GM23338 (cell line): Measurements from ENCODE around the gene TYMP. TPM values are rescaled to one million over a fixed set of nuclear protein-coding genes. Genes with fewer than 3 reads are reported as not detected.

Source experiments
- ATAC-seq: fragments of 200-7000 bp; cut with Tn5 transposase; 3 replicates; pipeline ENCODE4 v1.9.1; 2020
- DNase-seq: peaks from one replicate; pipeline ENCODE4 v3.0.0-alpha.2; 2015; ENCODE audit warnings: low spot score
- H2AFZ ChIP-seq: fragments of 200-600 bp; sonication (generic); 2 replicates; pipeline ENCODE4 v1.8.0; 2016; ENCODE audit warnings: antibody characterized with exemption, mild to moderate bottlenecking, moderate library complexity
- H3F3A ChIP-seq: fragments of 200-600 bp; sonication (generic); replicated peaks from 2 replicates; pipeline ENCODE4 v1.8.0; 2017; ENCODE audit warnings: antibody characterized with exemption, mixed run types, low read depth
- H3K27ac ChIP-seq: fragments of 200-600 bp; sonication (generic); 2 replicates; pipeline ENCODE4 v1.6.1; 2016; ENCODE audit warnings: low read depth
- H3K27me3 ChIP-seq: fragments of 200-600 bp; sonication (generic); 2 replicates; pipeline ENCODE4 v1.8.0; 2016; ENCODE audit warnings: mild to moderate bottlenecking, mixed run types, moderate library complexity; ENCODE audit not compliant: insufficient read depth
- H3K36me3 ChIP-seq: fragments of 200-600 bp; sonication (generic); 2 replicates; pipeline ENCODE4 v1.8.0; 2016; ENCODE audit warnings: mild to moderate bottlenecking; ENCODE audit not compliant: insufficient read depth
- H3K4me1 ChIP-seq: fragments of 200-600 bp; sonication (generic); 2 replicates; pipeline ENCODE4 v1.8.0; 2016; ENCODE audit warnings: mild to moderate bottlenecking, moderate library complexity; ENCODE audit not compliant: insufficient read depth
- H3K4me2 ChIP-seq: fragments of 200-600 bp; sonication (generic); 2 replicates; pipeline ENCODE4 v1.7.1; 2017; ENCODE audit warnings: mixed run types
- H3K4me3 ChIP-seq: fragments of 200-600 bp; sonication (generic); 2 replicates; pipeline ENCODE4 v1.6.1; 2016; ENCODE audit warnings: mixed run types
- H3K79me2 ChIP-seq: fragments of 200-600 bp; sonication (generic); replicated peaks from 2 replicates; pipeline ENCODE4 v1.8.0; 2017; ENCODE audit warnings: mild to moderate bottlenecking; ENCODE audit not compliant: insufficient read depth
- H3K9me2 ChIP-seq: fragments of 200-600 bp; sonication (generic); 2 replicates; pipeline ENCODE4 v1.8.0; 2017; ENCODE audit not compliant: insufficient read depth
- H4K20me1 ChIP-seq: fragments of 200-600 bp; sonication (generic); replicated peaks from 2 replicates; pipeline ENCODE4 v1.8.0; 2017; ENCODE audit warnings: mild to moderate bottlenecking; ENCODE audit not compliant: insufficient read depth
- H3K27ac Mint-ChIP-seq: 2 replicates; pipeline ENCODE4 v1.8.0; 2020; ENCODE audit warnings: inconsistent platforms, mild to moderate bottlenecking, moderate library complexity, mixed read lengths
- H3K27me3 Mint-ChIP-seq: 3 replicates; pipeline ENCODE4 v1.8.0; 2022; ENCODE audit warnings: low read depth, mild to moderate bottlenecking, moderate library complexity, mixed read lengths, inconsistent platforms; ENCODE audit not compliant: insufficient read depth, poor library complexity
- H3K36me3 Mint-ChIP-seq: 3 replicates; pipeline ENCODE4 v1.8.0; 2021; ENCODE audit warnings: low read depth, mild to moderate bottlenecking, inconsistent platforms, moderate library complexity, mixed read lengths
- H3K4me1 Mint-ChIP-seq: 3 replicates; pipeline ENCODE4 v1.8.0; 2020; ENCODE audit warnings: mild to moderate bottlenecking, inconsistent platforms, mixed read lengths
- H3K4me3 Mint-ChIP-seq: 3 replicates; pipeline ENCODE4 v1.8.0; 2021; ENCODE audit warnings: moderate library complexity, mild to moderate bottlenecking, inconsistent platforms, mixed read lengths
- H3K9me3 Mint-ChIP-seq: 3 replicates; pipeline ENCODE4 v1.8.0; 2020; ENCODE audit warnings: moderate library complexity, mild to moderate bottlenecking, inconsistent platforms, mixed read lengths
- CREB1 ChIP-seq: fragments of 250-450 bp; sonication (Bioruptor Pico); IDR thresholded peaks from 2 replicates; pipeline ENCODE4 v1.5.0; 2020; ENCODE audit warnings: low read depth, mild to moderate bottlenecking, moderate library complexity
- EZH2 ChIP-seq: fragments of 200-600 bp; sonication (generic); IDR thresholded peaks from one replicate; pipeline ENCODE4 v1.8.0; 2017; ENCODE audit warnings: antibody characterized with exemption, mild to moderate bottlenecking, low read depth; ENCODE audit not compliant: unreplicated experiment
- EZH2phosphoT487 ChIP-seq: fragments of 200-600 bp; sonication (generic); IDR thresholded peaks from one replicate; pipeline ENCODE4 v1.8.1; 2018; ENCODE audit warnings: antibody characterized with exemption; ENCODE audit not compliant: unreplicated experiment
- NANOG ChIP-seq: IDR thresholded peaks from 2 replicates; pipeline ENCODE4 v1.6.1; 2016; ENCODE audit warnings: antibody characterized with exemption, borderline replicate concordance
- POLR2AphosphoS5 ChIP-seq: IDR thresholded peaks from 2 replicates; pipeline ENCODE4 v1.6.1; 2016; ENCODE audit warnings: antibody characterized with exemption, low read depth
- REST ChIP-seq: IDR thresholded peaks from one replicate; pipeline ENCODE4 v1.6.1; 2018; ENCODE audit warnings: antibody characterized with exemption; ENCODE audit not compliant: unreplicated experiment
- STAT1 ChIP-seq: IDR thresholded peaks from one replicate; pipeline ENCODE4 v1.6.1; 2016; ENCODE audit warnings: antibody characterized with exemption; ENCODE audit not compliant: unreplicated experiment
- ZNF114 ChIP-seq: fragments of 250-450 bp; sonication (Bioruptor Pico); IDR thresholded peaks from 2 replicates; pipeline ENCODE4 v1.5.0; 2020; ENCODE audit warnings: mild to moderate bottlenecking, moderate library complexity
- ZNF462 ChIP-seq: fragments of 250-450 bp; sonication (Bioruptor Pico); IDR thresholded peaks from 2 replicates; pipeline ENCODE4 v1.5.0; 2020; ENCODE audit warnings: mild to moderate bottlenecking, moderate library complexity
- polyA plus RNA-seq: library from polyadenylated mRNA; unstranded; fragments of >200 nt; fragmentation: Nextera tagmentation; extraction: Ambion mirVana; gene quantifications from 2 replicates; pipeline ENCODE4 v1.2.1, GENCODE V29; 2016
- total RNA-seq: library from RNA; depleted of rRNA; stranded (reverse); fragments of >200 nt; shearing (Covaris generic); gene quantifications from 2 replicates; pipeline ENCODE4 v1.2.3, GENCODE V29; 2014
- TF ChIP-seq, protein P1 (sequence below): IDR thresholded peaks from 2 replicates; pipeline ENCODE4 v1.6.1; 2016; ENCODE audit warnings: antibody characterized with exemption
- TF ChIP-seq, protein P2 (sequence below), 2 experiments: fragments of 200-600 bp in 1 of 2; sonication (generic) in 1 of 2; conservative IDR thresholded peaks; 2 replicates each; pipeline versions ENCODE4 v1.5.1 to v1.6.1; 2016 to 2017; ENCODE audit warnings: antibody characterized with exemption in 2 of 2, low read depth in 2 of 2, mild to moderate bottlenecking in 2 of 2, moderate library complexity in 1 of 2

Gene TYMP
- total and polyA plus RNA-seq, 2 experiments from 2014 or later: 0.28 to 1.8 TPM

DNA sequence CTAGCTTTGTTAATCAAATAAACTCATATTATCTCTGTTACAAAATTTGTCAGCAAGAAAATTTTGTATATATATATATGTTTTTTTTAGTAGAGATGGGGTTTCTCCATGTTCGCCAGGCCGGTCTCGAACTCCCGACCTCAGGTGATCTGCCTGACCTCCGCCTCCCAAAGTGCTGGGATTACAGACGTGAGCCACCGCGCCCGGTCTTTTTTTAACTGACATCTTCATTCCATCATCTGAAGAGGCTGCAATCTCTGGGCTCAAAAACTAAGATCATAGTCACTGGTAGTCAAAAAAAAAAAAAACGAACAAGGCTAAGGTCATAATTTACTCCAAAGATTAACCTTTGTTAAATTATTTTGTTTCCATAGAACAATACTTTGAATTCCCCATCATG, 10.6 kb upstream of the TYMP start:
- ATAC-seq: no peak
- H4K20me1 ChIP-seq: no peaks in the 10 kb centered on the region
- H3K4me1 ChIP-seq: no peaks in the 10 kb centered on the region; the same call in 1 of the 2 replicates
- Mint-ChIP-seq H3K4me3 (no peak overlapping the region), H3K36me3 (no peaks in the 10 kb centered on the region), H3K27me3 (peaks cover 24% of the 10 kb centered on the region), H3K9me3 (no peaks in the 10 kb centered on the region), H3K27ac (no peak overlapping the region), H3K4me1 (no peaks in the 10 kb centered on the region)
- no peaks in the 10 kb centered on the region for H3K9me2 ChIP-seq
- DNase-seq: no peak
- H3K36me3 ChIP-seq: no peaks in the 10 kb centered on the region
- H3K79me2 ChIP-seq: no peaks in the 10 kb centered on the region
- TF ChIP-seq EZH2: no peak
- TF ChIP-seq EZH2phosphoT487: no peak
- TF ChIP-seq STAT1: no peak
- no peak for TF ChIP-seq NANOG
- TF ChIP-seq, protein P1, sequence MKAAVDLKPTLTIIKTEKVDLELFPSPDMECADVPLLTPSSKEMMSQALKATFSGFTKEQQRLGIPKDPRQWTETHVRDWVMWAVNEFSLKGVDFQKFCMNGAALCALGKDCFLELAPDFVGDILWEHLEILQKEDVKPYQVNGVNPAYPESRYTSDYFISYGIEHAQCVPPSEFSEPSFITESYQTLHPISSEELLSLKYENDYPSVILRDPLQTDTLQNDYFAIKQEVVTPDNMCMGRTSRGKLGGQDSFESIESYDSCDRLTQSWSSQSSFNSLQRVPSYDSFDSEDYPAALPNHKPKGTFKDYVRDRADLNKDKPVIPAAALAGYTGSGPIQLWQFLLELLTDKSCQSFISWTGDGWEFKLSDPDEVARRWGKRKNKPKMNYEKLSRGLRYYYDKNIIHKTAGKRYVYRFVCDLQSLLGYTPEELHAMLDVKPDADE: no peak
- TF ChIP-seq REST: no peak
- TF ChIP-seq, protein P2, sequence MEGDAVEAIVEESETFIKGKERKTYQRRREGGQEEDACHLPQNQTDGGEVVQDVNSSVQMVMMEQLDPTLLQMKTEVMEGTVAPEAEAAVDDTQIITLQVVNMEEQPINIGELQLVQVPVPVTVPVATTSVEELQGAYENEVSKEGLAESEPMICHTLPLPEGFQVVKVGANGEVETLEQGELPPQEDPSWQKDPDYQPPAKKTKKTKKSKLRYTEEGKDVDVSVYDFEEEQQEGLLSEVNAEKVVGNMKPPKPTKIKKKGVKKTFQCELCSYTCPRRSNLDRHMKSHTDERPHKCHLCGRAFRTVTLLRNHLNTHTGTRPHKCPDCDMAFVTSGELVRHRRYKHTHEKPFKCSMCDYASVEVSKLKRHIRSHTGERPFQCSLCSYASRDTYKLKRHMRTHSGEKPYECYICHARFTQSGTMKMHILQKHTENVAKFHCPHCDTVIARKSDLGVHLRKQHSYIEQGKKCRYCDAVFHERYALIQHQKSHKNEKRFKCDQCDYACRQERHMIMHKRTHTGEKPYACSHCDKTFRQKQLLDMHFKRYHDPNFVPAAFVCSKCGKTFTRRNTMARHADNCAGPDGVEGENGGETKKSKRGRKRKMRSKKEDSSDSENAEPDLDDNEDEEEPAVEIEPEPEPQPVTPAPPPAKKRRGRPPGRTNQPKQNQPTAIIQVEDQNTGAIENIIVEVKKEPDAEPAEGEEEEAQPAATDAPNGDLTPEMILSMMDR (conservative IDR thresholded peaks at IDR 0.05; ENCODE audit: low read depth in 2 of 2): no peak
- TF ChIP-seq ZNF462 (CRISPR knock-in tag): no peak
- TF ChIP-seq ZNF114 (CRISPR knock-in tag): no peak
- no peak for TF ChIP-seq CREB1
- no peak for TF ChIP-seq POLR2AphosphoS5
- no peak overlapping the region for H2AFZ ChIP-seq
- H3K4me3 ChIP-seq: no peak overlapping the region
- H3K27me3 ChIP-seq: peaks cover 19% of the 10 kb centered on the region
- no peak overlapping the region for H3K27ac ChIP-seq
- no peak overlapping the region for H3K4me2 ChIP-seq
- peaks cover 7% of the 10 kb centered on the region; the same call in 1 of the 2 replicates for H3F3A ChIP-seq
